ENCODE measurements around the gene JAM3.
"Not testable (repeated sequence)": the region's sequence is repeated elsewhere in the genome, so short reads cannot be mapped to it uniquely, and the experiment has no call there.

JAM3 gene

GRCh38 chr11:134063991-134064747 lies 4.7 kb upstream of the JAM3 start:
- DNase-seq = no peak

- DNase-seq = no peak
Observed at GRCh38 chr11:134065381-134065780, 3.5 kb upstream of the JAM3 start.

GRCh38 chr11:134066943-134067885 lies 1.7 kb upstream of the JAM3 start:
- no peak for DNase-seq

GRCh38 chr11:134069426-134070341 lies 812 bp downstream of the JAM3 start:
- DNase-seq = no peak

GRCh38 chr11:134070342-134070845 lies 1.5 kb downstream of the JAM3 start:
- DNase-seq = no peak

- no peak for DNase-seq
Observed at GRCh38 chr11:134071306-134071705, 2.4 kb downstream of the JAM3 start.

GRCh38 chr11:134071766-134072402 lies 3.0 kb downstream of the JAM3 start:
- no peak for DNase-seq

- no peak for DNase-seq
Observed at GRCh38 chr11:134072844-134073243, 4.0 kb downstream of the JAM3 start.

- DNase-seq = no peak
Observed at GRCh38 chr11:134074346-134074745, 5.5 kb downstream of the JAM3 start.

- DNase-seq = no peak
Observed at GRCh38 chr11:134074766-134075165, 5.9 kb downstream of the JAM3 start.

- DNase-seq = no peak
Observed at GRCh38 chr11:134079317-134079716, 10.4 kb downstream of the JAM3 start.

GRCh38 chr11:134081258-134081657 lies 12.4 kb downstream of the JAM3 start:
- DNase-seq = not testable (repeated sequence)

GRCh38 chr11:134082990-134083389 lies 14.1 kb downstream of the JAM3 start:
- DNase-seq = no peak

GRCh38 chr11:134086376-134086775 lies 17.5 kb downstream of the JAM3 start:
- DNase-seq = no peak

GRCh38 chr11:134092006-134092405 lies 23.1 kb downstream of the JAM3 start:
- DNase-seq = not testable (repeated sequence)

- DNase-seq = no peak
Observed at GRCh38 chr11:134097166-134097565, 28.3 kb downstream of the JAM3 start.

- DNase-seq = peak; percentile 3
Observed at GRCh38 chr11:134098566-134099184, 29.8 kb downstream of the JAM3 start.

GRCh38 chr11:134100171-134100570 lies 31.3 kb downstream of the JAM3 start:
- DNase-seq = no peak

- DNase-seq = no peak
Observed at GRCh38 chr11:134101282-134101681, 32.4 kb downstream of the JAM3 start.

GRCh38 chr11:134110252-134110815 lies 41.5 kb downstream of the JAM3 start:
- DNase-seq = no peak

- DNase-seq = not testable (repeated sequence)
Observed at GRCh38 chr11:134113787-134114186, 44.9 kb downstream of the JAM3 start.

Measured in CD4-positive, alpha-beta T cell treated with Interleukin-12 subunit alpha and Interleukin-12 subunit beta, for 1 hour (primary cell).